HFF-Myc (cell line): ENCODE data around the gene SLC25A3.
A peak's percentile ranks its signal among the peaks of the same experiment; 100 is the strongest.
"Not testable (repeated sequence)": the region's sequence is repeated elsewhere in the genome, so short reads cannot be mapped to it uniquely, and the experiment has no call there.

ENCODE experiments used
- DNase-seq: peaks from one replicate; pipeline ENCODE4 v3.0.0-alpha.2; 2011; ENCODE audit warnings: low read depth; ENCODE audit errors: extremely low read depth
- H3K4me3 ChIP-seq: replicated peaks from 2 replicates; pipeline ENCODE4 v1.5.1; 2011; ENCODE audit warnings: low read depth, mild to moderate bottlenecking, control low read depth, low read length
- TF ChIP-seq, protein P1 (sequence below): IDR thresholded peaks from 2 replicates; pipeline ENCODE4 v1.5.1; 2012; ENCODE audit warnings: mild to moderate bottlenecking, low read depth, low read length, control low read depth; ENCODE audit errors: missing control alignments

The SLC25A3 gene

DNA sequence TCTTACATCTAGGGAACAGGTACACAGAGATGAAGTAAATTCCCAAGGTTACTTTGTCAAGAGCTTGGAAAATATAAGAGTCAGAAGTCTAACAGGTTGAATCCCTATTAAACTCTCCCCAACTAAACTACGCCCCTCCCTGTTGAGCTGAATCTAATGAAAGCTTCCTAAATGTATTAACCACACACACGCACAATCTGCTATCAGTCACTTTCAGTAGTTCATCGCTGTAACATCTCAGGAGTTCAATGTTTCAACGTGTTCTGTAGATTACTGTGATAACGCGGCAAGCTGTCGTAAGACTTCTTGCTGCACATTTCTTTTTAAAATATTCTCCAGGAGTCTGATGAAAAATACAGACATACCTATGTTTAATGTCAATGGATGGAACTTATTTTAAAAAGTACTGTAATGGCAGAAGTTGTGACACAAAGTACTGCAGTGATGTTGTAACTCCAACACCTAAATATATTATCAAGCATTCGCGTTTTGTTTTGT lies 612 bp upstream of the SLC25A3 start:
- no peak for DNase-seq
- TF ChIP-seq, protein P1, sequence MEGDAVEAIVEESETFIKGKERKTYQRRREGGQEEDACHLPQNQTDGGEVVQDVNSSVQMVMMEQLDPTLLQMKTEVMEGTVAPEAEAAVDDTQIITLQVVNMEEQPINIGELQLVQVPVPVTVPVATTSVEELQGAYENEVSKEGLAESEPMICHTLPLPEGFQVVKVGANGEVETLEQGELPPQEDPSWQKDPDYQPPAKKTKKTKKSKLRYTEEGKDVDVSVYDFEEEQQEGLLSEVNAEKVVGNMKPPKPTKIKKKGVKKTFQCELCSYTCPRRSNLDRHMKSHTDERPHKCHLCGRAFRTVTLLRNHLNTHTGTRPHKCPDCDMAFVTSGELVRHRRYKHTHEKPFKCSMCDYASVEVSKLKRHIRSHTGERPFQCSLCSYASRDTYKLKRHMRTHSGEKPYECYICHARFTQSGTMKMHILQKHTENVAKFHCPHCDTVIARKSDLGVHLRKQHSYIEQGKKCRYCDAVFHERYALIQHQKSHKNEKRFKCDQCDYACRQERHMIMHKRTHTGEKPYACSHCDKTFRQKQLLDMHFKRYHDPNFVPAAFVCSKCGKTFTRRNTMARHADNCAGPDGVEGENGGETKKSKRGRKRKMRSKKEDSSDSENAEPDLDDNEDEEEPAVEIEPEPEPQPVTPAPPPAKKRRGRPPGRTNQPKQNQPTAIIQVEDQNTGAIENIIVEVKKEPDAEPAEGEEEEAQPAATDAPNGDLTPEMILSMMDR: no peak
- peak overlapping the region; percentile 100 for H3K4me3 ChIP-seq

DNA sequence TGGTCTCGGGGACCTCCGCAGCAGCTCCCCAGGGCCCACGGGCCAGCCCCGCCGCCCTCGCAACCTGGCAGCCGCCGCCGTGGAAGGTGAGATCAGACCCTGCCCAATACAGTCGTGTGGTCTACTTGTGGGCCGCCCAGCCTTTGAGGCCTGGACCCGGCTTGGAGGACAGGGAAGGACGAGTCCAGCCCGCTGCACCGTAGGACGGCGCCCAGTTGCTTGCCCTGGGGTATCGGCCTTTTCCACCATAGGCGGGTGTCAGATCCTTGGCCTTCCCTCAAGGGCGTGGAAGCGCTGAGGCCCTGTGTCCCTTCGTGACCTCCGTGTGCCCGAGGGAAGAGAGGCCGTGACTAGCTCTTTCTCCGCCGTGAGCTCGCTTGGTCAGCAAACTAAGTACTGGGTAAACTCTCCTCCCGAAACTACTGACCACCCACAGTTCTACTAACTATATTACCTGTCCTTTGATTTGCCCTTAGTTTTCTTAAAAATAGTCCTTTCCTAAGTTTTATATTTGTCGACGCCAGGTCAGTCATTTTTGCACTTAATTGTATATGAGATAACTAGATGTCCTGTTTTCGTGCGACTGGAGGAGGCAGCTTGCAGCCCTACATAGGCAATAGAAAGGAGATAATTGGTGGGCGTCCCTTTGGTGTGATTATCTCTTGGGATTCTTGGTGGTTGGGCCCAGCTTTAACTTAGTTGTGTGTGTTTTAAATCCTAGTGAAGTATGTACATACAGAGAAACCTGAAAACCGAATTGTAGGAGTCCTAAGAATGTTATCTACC lies 757 bp downstream of the SLC25A3 start:
- TF ChIP-seq, protein P1: no peak
- no peak for DNase-seq
- H3K4me3 ChIP-seq: peak overlapping the region; percentile 100

DNA sequence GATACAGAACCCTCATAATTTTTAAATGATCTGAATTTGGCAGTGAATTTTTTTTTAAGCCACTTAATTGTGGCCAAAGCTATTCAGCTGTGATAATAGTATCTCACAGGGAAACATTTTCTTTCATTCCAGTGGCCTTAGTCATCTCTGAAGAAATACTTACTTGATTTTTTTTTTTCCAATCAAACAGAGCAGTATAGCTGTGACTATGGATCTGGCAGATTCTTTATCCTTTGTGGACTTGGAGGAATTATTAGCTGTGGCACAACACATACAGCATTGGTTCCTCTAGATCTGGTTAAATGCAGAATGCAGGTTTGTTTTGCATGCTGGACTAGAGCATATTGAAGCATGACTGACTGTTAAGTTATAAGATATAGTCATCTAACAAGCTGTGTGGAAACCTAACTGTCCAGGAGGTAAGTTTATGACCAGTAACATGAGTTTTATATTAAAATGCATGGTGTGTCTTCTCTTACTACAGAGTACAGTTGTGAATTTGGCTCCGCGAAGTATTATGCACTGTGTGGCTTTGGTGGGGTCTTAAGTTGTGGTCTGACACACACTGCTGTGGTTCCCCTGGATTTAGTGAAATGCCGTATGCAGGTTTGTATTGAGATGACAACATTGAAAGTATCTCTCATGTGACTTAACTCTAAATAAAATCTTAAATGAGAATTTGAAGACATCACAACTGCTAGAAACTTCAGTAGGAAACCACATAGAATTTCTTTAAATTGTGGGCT lies 1.9 kb downstream of the SLC25A3 start:
- no peak for DNase-seq
- H3K4me3 ChIP-seq: peak overlapping the region; percentile 100
- TF ChIP-seq, protein P1: no peak

DNA sequence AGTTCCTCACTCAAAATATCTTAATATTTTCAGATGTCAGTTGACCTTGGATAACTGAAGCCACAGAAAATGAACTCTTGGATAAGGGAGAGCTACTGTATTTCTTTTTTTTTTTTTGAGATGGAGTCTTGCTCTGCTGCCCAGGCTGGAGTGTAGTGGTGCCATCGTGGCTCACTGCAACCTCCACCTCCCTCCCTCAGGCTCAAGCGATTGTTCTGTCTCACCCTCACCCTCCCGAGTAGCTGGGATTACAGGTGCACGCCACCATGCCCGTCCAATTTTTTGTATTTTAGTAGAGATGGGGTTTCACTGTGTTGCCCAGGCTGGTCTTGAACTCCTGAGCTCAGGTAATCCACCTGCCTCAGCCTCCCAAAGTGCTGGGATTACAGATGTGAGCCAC lies 3.8 kb downstream of the SLC25A3 start:
- H3K4me3 ChIP-seq, DNase-seq: not testable (repeated sequence)

DNA sequence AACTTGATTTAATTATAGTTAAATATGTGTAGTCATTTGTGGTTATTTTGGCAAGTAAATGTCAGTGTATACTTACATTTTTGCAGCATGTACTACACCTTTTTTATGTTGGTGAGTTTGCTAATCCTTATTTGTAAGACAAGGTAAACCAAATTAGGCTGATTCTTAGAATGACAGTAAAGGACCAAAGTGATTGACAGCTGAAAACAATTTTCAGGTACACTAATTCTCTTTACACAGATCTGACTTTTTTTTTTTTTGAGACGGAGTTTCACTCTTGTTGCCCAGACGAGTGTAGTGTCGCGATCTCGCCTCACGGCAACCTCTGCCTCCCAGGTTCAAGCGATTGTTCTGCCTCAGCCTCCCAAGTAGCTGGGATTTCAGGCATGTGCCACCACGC lies 8.4 kb downstream of the SLC25A3 start:
- TF ChIP-seq, protein P1: no peak
- no peak for DNase-seq
- no peak overlapping the region for H3K4me3 ChIP-seq

DNA sequence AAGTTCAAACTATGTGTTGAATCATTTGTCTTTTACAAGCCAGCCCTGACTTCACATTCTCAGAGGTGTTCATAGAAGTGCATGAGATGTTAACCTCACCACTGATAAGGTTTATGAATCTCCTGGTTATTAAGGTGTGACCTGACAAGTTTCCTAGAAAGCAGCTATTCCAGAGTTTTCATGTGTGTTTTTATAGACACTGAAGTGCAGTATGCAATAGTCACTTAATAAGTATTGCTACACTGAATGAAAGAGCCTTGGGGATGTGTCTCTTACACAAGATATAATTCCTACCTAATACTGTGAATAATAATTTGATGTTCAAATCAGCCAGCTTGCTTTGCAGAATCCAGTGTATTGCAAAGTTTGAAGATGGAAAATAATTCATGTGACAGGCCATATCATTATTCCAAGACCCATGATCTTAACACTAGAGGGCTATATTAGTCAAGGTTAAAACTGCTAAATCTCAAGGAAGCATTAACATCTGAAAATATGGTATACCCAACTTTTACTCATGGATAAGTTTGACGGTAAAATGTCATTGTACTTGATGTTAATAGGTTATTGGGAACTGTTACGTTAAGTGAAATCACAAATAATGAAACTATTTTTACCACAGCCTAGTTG lies 13.0 kb downstream of the SLC25A3 start:
- H3K4me3 ChIP-seq: no peak overlapping the region
- no peak for DNase-seq
- TF ChIP-seq, protein P1: no peak

DNA sequence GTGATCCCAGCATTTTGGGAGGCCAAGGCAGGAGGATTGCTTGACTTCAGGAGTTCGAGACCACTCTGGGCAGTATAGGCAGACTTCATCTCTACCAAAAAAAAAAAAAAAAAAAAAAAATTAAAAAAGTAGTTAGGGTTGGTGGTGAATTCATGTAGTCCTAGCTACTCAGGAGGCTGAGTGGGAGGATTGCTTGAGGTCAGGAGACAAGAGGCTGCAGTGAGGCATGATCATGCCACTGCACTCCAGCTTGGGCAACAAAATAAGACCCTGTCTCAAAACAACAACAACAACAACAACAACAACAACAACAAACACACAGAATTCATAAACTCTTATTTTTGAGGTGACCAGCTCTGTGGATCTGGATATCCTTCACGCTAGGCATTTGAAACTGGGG lies 17.1 kb downstream of the SLC25A3 start:
- TF ChIP-seq, protein P1: no peak
- no peak for DNase-seq
- H3K4me3 ChIP-seq: no peak overlapping the region
